ENCODE results near the gene SEC24C.

SEC24C gene

DNA sequence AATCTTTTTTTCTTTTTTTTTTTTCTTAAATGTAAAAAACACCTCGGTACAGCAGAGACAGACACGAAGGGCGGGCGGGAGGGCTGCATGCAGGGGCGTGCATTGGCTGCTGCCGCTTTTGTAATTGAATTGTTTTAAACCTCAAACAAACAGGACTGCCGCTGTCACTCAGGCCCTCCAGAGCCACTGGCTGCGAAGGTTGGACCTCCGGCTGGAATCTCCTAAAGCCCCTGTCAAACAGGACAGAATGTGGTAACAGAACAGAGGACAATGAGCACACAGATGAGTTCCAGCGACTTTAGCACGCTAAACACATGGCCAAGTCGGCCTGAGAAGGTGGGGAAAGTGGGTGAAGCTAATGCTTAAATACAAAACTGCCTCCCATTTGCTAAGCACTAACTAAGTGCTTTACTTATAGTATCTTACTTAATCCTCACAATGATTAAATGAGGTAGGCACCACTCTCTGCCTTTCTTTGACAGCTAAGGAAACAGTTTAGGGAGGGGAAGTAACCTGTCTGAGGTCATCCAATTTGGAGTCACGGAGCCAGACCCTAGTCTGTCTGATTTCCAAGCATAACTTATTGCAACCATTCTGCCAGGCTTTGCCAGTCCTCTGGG lies 70.2 kb downstream of the SEC24C start:
- DNase-seq = no peak

DNA sequence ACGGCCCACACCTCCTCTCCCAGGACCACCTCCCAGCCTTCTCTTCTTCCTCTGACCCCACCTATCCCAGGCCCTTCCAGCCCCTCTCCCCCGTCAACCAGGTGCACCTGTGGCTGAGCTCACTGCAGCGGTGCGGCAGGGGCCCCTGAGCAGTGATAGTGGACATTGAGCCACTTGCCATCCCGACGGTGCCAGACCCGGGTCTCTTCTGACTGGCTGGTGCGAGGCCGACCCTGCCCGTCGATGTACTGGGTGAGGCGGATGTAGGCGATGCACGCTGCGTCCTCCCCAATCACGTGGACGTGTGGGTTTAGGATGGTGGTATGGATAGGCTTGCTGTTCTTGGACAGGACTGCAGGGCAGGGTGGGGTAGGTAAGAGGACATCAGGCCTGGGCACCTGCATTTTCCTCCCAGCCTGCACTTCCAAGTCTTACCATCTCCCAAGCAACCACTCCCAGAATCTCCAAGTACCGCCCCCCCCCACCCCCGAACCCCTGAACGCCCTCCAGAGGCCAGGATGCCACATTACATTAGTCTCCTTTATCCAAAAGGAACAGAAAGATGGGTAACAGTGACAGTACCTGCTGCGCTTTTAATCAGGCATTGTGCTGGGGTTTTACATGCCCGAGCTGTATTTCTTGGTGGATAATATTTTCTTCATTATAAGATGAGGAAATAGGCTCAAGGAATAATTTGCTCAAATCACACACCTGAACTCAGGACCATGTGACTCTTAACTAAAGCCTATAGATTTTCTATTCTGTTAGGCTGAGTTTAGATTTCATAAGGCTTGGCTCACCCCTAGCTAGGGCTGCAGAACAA lies 70.9 kb downstream of the SEC24C start:
- DNase-seq = no peak

DNA sequence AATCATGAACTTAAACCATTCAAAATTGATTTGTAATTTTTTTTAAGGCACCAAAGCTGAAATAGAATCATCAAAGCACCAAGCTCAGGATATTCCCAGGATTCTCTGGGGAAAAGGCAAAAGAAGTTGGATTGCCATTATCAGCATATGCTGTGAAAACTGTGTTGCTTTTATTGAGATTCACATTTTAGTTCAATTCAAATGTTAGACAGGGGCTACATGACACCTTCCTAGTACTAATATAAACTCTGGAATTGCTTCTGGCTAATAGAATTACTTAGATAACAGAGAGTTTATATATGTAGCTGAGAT lies 71.5 kb downstream of the SEC24C start:
- no peak for DNase-seq

DNA sequence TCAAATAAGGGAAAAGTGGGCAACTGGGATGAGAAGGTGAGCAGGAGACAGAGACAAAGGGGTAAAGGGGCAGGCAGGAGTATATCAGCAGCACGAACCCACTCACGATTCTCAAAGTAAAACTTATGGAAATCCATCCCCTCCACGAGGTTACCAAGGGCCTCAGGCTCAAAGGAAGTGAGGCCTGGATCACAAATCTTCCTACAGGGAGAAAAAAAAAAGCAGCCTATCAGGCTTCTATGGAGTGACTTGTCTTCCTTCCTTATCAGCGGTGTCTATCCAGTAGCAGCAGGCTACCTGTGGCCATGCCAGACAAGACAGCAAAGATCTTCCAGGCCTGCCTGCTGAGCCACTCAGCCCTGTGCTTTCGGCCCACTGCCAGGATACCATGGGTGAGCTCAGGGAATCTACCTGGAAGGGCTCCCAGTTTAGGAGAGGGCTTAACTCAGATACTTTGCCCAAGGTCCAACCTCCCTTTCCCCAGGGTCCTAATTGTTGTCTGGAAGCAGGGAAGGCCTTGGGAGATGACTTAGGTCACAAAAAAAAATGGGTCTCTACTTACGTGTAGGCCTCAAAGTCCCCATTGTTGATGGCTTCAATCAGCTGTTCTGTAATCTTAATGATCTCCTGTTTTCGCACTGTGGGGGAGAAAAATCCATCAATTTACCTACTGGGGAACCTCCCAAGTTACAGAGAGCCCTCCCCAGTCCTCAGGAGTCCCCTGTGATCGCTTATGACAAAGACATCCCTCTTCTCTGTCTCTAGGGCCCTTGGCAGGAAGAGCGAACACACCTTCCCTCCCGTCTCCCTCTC lies 73.0 kb downstream of the SEC24C start:
- no peak for DNase-seq

DNA sequence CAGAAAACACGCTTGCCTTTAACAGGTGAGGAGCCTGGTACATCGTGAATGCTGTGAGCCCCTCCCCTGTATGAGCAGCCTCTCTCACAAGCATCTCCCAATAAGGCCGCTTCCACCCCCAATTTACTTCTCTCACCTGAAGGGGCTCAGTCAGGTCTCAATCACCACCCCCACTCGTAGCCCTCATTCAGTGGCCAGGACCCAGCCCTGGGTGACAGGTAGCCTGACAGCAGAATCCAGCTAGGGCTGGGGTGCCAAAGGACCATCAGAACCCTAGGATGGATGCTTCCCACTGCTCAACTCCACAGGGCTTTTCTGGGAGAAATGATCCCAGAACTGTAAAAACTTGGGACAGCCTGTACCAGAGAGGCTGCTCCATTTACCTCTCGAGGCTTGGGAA lies 73.7 kb downstream of the SEC24C start:
- DNase-seq = no peak

DNA sequence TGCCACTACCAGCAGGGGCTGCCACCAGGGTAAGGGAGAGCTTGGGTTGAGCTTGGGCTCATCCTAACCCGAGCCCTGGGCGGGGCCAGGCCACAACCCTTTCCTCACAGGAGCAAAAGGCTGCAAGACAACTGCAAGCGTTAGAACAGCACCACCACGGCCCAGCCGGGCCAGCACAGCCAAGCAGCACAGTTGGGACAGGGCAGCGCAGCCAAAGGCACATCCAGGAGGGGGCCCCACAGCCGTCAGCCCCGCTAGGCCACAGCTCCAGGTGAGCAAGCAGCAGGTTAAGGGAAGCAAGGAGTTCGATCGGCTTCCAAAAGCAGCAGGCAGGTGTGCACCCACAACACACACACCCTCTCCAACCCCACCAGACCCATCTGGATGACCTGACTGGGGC lies 74.2 kb downstream of the SEC24C start:
- DNase-seq = no peak

DNA sequence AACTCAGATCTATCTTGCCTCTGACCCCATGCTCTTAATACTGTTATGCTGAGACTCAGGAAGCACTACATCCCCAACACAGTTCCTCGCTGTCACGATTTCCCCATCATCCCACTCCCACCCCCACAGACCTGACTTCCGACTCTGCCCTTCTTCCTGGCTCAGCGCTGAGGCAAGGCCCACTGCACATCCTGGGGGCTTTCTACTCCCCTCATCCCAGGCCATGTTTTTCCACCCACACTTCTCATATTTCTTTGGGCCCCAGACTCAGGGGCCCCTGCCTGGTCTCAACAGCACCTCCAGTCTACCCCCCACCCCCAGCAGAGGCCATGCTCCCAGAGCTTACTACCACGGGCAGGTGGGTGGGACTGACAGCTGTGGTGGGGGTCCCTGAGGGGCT lies 74.9 kb downstream of the SEC24C start:
- DNase-seq = no peak

DNA sequence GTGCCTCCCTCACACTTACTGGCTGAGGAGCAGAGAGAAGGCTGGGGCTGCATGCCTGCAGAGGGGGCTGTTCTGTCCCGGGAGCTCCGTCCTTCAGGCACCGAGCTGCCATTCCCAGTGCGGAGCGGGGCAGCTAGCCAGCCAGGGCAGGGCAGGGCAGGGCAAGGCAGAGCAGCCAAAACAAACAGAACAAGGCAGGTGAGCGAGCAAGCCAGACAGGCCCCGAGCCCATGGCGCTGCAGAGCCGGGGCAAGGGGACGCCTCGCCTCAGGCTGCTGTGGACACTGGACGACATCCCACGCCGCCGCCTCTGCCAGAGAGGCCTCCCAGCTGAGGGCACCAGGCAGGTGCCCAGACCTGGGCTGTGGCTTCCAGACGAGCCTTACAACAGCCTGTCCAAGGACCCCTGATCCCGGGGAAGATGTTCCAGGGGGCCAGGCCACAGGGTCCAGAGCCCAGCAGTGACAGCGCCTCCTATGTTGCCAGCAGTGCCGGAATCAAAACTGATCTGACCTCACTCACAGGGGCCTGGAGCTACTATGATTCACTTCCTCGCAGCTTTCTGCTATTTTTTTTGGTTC lies 75.4 kb downstream of the SEC24C start:
- no peak for DNase-seq
